Measurements from ENCODE around the gene RPS6KA5.

GRCh38 chr14:90803249-90803648 is 257.2 kb downstream of the RPS6KA5 start:
- TF ChIP-seq CTCF (IDR thresholded peaks at IDR 0.05): no peak
- no peak for TF ChIP-seq POLR2A (IDR thresholded peaks at IDR 0.05)
